Lower leg skin (tissue), 4 donors: Measurements from ENCODE around the gene SLC5A11. TPM values are rescaled to one million over a fixed set of nuclear protein-coding genes. Genes with fewer than 3 reads are reported as not detected.
A peak's percentile ranks its signal among the peaks of the same experiment; 100 is the strongest.

Experiments used
- DNase-seq, 2 donors: peaks; one replicate each; pipeline ENCODE4 v3.0.0-alpha.2; 2019; ENCODE audit warnings: low spot score in 2 of 2
- H3K4me3 ChIP-seq: fragments of 200-600 bp; sonication (generic); 2 replicates; pipeline ENCODE4 v1.5.1; 2017; ENCODE audit warnings: mild to moderate bottlenecking, low read depth; ENCODE audit not compliant: poor library complexity, severe bottlenecking
- POLR2A ChIP-seq, 2 donors: fragments of 450-650 bp; IDR thresholded peaks; one replicate each; pipeline ENCODE4 v1.6.1; 2016 to 2017; ENCODE audit warnings: antibody characterized with exemption in 2 of 2, mild to moderate bottlenecking in 1 of 2, moderate library complexity in 1 of 2
- WGBS, 2 donors: methylation state at CpG; one replicate each; pipeline ENCODE4 v1.1.5; 2018; 5-methylcytosine and 5-hydroxymethylcytosine counted together
- intact Hi-C: fragments of 100-400 bp; cut with DNase I; formaldehyde crosslinking; loops from one replicate; pipeline ENCODE4 v1.15.0; 2023; ENCODE audit warnings: low total_unique reads
- total RNA-seq, 4 donors: library from RNA; depleted of rRNA; stranded (reverse); fragments of >200 nt; gene quantifications; one replicate each; pipeline ENCODE4 v1.1.0, GENCODE V29; 2016
- TF ChIP-seq, protein P1 (sequence below), 3 donors: fragments of 450-650 bp; IDR thresholded peaks; one replicate each; pipeline ENCODE4 v1.5.1; 2016; ENCODE audit warnings: antibody characterized with exemption in 3 of 3, mild to moderate bottlenecking in 3 of 3, moderate library complexity in 2 of 3

Gene SLC5A11
- total RNA-seq, 4 donors from 2014 or later, result not detected

DNA sequence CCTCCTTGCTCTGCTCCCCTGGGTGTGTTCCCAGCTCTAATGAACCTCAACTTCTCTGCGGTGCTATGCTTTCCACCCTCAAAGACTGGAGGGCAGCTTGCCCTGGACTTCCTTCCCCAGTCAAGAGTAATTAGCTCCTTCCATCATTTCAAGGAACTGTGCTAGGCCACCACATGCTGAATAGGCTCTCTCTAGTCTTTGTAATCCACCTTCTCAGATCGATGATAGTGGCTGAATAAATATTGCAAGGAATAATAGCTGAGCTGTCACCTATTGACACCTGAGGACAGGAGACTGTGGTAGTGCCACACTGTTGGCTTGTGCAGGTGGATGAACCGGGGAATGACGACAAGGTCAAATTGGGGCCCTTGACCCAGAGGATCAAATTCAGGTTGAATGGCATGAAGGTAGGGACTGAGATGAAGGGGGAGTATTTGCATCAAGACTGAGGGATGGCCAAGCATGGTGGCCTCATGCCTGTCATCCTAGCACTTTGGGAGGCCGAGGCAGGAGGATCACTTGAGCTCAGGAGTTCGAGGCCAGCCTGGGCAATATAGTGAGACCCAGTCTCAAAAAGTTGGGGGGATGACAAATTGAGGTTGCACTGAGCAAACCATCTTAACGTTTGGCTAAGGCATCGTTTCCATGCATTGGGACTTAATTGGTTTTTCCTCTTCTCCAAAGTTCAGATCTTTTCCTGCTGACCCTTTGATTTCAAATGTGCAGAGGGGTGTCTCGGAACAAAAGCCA lies 18.8 kb upstream of the SLC5A11 start:
- intact Hi-C loops, result no loop called here
- H3K4me3 ChIP-seq, result no peak overlapping the region
- DNase-seq, result peak in 1 of 2 donors; percentile 36
- 93 to 94% methylated on average over 9 of the region's 9 CpGs for WGBS, 2 donors
- TF ChIP-seq POLR2A (IDR thresholded peaks at IDR 0.05), result no peak
- TF ChIP-seq, protein P1, sequence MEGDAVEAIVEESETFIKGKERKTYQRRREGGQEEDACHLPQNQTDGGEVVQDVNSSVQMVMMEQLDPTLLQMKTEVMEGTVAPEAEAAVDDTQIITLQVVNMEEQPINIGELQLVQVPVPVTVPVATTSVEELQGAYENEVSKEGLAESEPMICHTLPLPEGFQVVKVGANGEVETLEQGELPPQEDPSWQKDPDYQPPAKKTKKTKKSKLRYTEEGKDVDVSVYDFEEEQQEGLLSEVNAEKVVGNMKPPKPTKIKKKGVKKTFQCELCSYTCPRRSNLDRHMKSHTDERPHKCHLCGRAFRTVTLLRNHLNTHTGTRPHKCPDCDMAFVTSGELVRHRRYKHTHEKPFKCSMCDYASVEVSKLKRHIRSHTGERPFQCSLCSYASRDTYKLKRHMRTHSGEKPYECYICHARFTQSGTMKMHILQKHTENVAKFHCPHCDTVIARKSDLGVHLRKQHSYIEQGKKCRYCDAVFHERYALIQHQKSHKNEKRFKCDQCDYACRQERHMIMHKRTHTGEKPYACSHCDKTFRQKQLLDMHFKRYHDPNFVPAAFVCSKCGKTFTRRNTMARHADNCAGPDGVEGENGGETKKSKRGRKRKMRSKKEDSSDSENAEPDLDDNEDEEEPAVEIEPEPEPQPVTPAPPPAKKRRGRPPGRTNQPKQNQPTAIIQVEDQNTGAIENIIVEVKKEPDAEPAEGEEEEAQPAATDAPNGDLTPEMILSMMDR (IDR thresholded peaks at IDR 0.05), result no peak

DNA sequence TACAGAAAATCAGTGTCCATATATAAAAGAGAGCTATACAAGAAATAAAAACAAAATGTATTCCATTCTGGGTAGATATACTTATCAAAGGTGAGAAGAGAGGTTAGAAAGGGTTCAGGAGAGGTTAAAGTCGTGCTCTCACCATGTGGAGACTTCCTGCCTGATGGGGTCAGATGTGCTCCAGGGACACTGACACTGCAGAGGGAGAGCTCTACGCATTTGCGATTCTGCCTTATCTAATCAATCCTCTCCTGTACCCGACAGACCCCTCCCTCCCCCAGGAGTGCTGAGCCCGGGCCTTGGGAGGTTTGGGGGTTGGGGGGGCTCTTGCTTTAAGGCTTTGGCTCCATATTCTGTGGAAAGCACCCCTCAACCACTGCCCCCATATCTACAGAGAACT lies 16.6 kb upstream of the SLC5A11 start:
- H3K4me3 ChIP-seq, result no peak overlapping the region
- peak in 1 of 2 donors; percentile 21 for DNase-seq
- intact Hi-C loops, result no loop called here
- TF ChIP-seq, protein P1 (IDR thresholded peaks at IDR 0.05), result no peak
- TF ChIP-seq POLR2A (IDR thresholded peaks at IDR 0.05), result no peak
- 73 to 84% methylated on average over 5 of the region's 5 CpGs for WGBS, 2 donors

DNA sequence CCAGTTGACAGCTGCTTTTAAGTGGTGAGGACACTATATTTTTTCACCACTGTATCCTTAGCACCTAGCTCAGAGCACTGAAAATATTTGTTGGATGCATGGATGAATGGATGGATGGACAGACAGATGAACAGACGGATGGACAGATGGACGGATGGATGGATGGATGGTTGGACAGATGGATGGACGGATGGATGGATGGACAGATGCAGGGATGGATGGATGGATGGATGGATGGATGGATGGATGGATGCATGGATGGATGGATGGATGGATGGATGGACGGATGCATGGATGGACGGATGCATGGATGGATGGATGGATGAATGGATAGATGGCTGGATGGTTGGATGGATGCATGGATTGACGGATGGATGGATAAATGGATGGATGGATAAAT lies 12.4 kb upstream of the SLC5A11 start:
- no peak overlapping the region for H3K4me3 ChIP-seq
- WGBS, 2 donors, result 88 to 89% methylated on average over 6 of the region's 6 CpGs
- intact Hi-C loops, result no loop called here
- DNase-seq, result no peak
- TF ChIP-seq POLR2A (IDR thresholded peaks at IDR 0.05), result no peak
- TF ChIP-seq, protein P1 (IDR thresholded peaks at IDR 0.05), result no peak

DNA sequence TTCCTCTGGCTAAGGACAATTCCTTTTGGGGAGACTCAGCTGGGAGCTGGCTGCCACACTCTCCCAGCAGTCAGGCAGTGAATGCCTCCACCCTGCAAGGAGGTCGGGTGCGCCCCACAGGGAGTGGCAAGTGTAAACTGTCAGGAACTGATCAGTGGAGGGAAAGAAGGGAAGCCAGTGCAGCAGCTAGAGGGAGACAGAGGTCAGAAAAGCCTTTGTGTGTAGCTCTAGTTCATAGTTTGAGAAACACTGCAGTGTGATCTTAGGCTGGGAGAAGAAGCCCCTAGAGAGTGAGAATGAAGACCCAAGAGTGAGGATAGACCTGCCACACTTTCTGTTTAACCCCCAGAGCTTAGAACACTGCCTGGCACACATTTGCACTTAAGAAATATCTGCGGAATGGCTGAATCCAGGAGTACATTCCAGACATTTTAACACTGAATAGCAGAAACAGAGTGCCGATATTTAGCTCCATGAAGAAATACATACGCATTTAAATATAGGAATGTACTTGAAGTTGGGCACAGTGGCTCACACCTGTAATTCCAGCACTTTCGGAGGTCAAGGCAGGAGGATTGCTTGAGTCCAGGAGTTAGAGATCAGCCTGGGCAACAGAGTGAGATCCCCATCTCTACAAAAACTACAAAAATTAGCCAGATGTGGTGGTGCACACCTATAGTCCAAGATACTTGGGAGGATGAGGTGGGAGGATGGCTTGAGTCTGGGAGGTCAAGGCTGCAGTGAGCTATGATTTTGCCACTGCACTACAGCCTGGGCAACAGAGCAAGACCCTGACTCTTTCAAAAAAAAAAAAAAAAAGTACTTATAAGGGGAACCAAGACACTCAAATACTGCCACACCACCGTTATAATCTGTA lies 11.1 kb upstream of the SLC5A11 start:
- DNase-seq, result no peak
- intact Hi-C loops, result no loop called here
- TF ChIP-seq, protein P1 (IDR thresholded peaks at IDR 0.05), result no peak
- no peak for TF ChIP-seq POLR2A (IDR thresholded peaks at IDR 0.05)
- H3K4me3 ChIP-seq, result no peak overlapping the region
- 66 to 71% methylated on average over 7 of the region's 7 CpGs for WGBS, 2 donors

DNA sequence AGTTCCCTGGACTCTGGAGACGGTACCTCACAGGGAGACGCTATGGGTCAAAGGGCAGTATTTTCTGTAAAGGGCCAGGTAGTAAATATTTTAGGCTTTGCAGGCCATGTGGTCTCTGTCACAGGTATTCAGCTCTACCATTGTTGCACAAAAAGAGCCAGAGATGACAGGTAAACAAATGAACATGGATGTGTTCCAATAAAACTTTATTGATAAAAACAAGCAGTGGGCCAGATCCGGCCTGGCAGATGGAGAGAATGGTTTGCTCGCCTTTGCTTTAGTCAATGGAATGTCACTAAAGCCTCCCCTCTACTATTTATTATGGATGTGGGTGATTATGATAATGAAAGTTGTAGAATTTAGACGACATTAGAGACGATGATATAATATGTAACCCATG lies 8.9 kb upstream of the SLC5A11 start:
- TF ChIP-seq, protein P1 (IDR thresholded peaks at IDR 0.05), result no peak
- TF ChIP-seq POLR2A (IDR thresholded peaks at IDR 0.05), result no peak
- no peak overlapping the region for H3K4me3 ChIP-seq
- no peak for DNase-seq
- WGBS, 2 donors, result 91 to 93% methylated on average over 6 of the region's 6 CpGs
- intact Hi-C loops, result no loop called here
